GM18951 (cell line): ENCODE measurements around the gene MYO3B.
"Not testable (repeated sequence)": the region's sequence is repeated elsewhere in the genome, so short reads cannot be mapped to it uniquely, and the experiment has no call there.

Experiments used
- POLR2A ChIP-seq: IDR thresholded peaks from 4 replicates; pipeline ENCODE4 v1.6.1; 2011; ENCODE audit warnings: mild to moderate bottlenecking; ENCODE audit not compliant: insufficient read length, insufficient read depth; ENCODE audit errors: extremely low read depth
- in situ Hi-C: fragments of 300-500 bp; cut with MboI; formaldehyde crosslinking; loops from one replicate; pipeline ENCODE4 v1.12.0; 2022; ENCODE audit warnings: low sequenced_read_pairs, mixed read lengths, inconsistent platforms; ENCODE audit not compliant: unreplicated experiment

The MYO3B gene

DNA sequence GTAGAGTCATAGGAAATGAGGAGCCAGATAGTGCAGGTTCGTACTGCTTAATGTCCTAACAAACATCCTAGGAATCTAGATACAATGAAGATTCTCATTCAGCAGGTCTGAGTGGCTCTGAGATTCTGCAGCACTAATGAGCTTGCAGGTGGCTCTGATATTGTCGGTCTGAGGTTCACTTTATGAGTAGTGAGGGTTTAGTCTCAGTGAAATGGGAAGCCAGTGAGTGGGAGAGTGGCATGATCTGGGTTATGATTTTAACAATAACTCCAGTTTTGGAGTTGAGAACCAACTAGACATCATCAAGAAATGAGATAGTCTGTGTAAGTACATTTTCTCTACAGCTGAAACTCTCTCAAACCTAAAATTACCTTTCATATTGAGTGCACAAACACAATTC lies 370.4 kb downstream of the MYO3B start:
- in situ Hi-C loops: no loop called here
- TF ChIP-seq POLR2A: no peak

DNA sequence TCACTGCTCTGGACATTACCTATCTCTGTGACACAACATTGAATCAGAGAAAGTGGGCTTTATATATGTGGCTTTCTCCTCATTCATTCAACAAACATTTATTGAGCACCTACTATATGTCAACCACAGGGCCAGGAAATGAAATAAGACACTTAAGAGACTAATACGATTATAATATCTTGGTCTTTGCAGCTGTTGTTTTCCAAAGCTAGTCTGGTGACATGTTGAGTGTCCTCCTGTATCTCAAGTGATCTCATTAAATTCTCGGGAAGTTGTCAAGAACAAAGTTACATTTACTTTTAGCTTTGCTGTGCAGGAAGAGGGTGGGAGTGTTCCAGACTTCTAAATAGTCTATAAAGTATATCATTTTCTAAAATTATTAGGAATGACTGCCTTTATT lies 372.6 kb downstream of the MYO3B start:
- in situ Hi-C loops: no loop called here
- TF ChIP-seq POLR2A: no peak

DNA sequence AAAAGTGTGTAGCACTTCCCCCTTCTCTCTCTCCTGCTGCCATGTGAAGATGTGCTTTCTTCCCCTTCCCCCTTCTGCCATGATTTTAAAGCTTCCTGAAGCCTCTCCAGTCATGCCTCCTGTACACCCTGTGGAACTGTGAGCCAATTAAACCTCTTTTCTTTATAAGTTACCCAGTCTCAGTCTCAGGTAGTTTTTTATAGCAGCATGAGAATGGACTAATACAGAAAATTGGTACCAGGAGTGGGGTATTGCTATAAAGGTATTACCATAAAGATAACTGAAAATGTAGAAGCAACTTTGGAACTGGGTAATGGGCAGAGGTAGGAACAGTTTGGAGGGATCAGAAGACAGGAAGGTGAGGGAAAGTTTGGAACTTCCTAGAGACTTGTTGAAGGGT lies 374.0 kb downstream of the MYO3B start:
- in situ Hi-C loops: not testable (repeated sequence)

DNA sequence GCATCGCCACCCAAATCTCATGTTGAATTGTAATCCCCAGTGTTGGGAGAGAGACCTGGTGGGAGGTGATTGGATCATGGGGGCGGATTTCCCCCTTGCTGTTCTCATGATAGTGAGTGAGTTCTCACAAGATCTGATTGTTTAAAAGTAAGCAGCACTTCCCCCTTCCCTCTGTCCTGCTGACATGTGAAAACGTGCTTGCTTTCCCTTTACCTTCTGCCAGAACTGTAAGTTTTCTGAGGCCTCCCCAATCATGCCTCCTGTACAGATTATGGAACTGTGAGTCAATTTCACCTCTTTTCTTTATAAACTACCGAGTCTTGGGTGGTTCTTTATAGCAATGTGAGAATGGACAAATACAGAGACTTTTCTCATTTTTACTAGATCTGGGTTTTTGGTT lies 375.8 kb downstream of the MYO3B start:
- no peak for TF ChIP-seq POLR2A
- in situ Hi-C loops: no loop called here

DNA sequence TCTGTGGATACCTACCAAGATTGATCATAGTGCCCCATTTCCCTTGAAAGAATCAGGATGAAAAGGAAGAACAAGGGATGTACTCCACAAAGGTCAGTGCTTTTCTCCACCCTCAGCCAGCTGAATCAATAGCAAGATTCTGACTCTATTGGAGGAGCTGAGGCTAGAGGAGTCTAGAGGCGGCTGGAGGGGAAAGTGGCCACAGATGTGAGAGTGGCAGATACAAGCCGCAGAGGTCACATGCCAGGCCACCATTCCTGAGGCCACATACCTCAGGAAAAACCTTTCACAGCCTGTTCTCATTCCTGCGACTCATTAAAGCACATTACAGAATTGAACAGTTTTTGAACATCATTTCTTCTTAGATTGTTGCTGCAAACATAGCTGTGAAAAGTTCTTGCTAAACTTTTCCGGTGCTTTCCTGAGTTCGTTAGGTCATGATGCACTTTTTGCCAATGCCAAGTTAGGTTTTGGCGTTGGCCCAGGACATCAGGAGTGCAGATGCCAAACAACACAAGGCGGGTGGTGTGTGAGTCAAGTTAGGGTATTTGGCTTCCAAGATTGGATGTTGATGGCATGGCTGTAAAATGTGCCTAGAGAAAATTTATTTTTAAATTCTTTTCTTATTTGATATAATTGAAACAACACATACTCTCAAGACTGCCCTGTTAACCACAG lies 376.5 kb downstream of the MYO3B start:
- in situ Hi-C loops: no loop called here
- no peak for TF ChIP-seq POLR2A

DNA sequence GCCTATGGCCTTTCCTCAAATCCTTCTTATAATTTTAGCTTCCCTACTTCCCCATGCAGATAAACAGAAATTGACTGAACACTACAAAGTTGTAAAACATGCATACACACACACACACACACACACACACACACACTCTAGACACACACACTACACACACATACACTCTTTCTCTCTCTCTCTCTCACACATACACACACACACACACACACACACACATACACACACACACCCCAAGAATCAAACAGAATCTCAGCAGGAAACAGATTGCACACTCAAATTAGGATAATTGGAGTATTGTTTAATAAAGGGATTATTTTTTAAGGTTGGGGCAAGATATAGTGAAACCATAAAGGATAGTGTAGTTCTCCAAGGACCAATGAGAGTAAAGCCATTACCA lies 385.0 kb downstream of the MYO3B start:
- in situ Hi-C loops: no loop called here
- no peak for TF ChIP-seq POLR2A

DNA sequence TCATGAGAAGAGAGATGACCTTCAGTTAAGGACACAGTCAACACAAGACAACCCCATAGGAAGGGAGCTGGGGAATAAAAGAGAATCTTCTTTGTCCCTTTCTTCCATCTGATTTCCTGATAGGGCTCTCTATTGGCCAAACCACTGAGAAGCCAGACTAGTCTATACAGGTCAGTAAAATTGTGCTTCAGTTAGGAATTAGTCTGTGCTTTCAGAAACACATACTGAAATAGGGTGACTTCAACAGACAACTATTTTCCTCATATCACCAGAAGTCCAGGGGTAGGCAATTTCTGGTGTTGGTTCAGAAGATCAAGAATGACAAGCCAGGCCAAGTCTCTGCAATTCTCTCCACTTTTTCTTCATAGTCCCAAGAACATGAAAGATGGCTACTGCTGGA lies 385.5 kb downstream of the MYO3B start:
- in situ Hi-C loops: no loop called here
- no peak for TF ChIP-seq POLR2A

DNA sequence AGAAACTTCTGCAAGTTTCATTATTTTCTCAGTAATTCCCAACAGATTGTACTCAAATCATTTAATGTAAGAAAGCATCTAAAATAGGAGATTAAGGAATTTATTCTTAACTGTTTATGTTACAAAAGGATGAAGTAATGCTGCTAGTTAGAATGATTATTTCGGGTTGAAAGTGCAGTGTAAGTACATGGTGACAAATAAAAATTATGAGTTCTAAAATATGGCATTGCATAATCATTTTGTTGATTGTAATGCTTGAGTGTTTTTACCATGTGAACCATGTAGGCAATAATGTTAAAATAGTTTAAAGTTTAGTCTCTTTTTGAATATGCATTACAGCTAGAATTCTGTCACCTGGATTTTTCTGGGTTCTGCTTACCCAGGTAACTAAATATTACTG lies 388.2 kb downstream of the MYO3B start:
- TF ChIP-seq POLR2A: no peak
- in situ Hi-C loops: no loop called here

DNA sequence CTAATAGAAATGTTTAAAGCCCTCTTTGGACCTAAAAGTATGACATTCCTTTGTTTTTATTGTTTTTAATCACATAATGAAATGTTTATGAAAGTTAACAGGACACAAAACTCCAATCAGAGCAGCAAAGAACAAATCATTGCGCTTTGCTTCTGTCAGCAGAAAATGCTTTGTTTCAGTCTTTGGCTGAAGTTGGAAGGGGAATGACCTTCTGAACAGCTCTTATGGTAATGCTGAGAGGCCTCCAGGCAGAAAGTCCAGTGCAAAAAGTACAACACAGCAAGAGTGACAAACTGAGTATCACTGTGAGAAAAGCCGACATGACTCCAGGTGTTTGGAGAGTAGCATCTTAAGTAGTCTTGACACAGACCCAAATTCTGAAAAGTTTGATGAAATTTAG lies 389.5 kb downstream of the MYO3B start:
- in situ Hi-C loops: no loop called here
- TF ChIP-seq POLR2A: no peak

DNA sequence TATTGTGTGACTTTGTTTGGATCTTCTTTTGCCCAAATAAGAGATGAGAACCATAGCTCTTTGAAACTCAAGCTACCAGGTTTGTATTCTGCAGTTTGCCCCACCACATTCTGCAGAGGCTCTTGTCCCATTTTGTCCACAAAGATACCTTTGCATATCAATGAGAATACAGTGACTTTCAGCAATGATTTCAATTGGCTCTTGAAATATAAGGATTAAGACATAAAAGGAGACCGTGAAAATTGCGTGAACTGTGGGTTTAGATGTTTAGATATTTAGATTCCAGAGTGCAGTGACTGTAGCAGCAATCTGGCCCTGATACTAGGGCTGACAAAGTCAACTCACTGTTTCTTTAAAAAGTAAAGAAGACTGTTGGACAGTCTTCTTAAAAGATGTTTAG lies 390.6 kb downstream of the MYO3B start:
- no peak for TF ChIP-seq POLR2A
- in situ Hi-C loops: no loop called here

DNA sequence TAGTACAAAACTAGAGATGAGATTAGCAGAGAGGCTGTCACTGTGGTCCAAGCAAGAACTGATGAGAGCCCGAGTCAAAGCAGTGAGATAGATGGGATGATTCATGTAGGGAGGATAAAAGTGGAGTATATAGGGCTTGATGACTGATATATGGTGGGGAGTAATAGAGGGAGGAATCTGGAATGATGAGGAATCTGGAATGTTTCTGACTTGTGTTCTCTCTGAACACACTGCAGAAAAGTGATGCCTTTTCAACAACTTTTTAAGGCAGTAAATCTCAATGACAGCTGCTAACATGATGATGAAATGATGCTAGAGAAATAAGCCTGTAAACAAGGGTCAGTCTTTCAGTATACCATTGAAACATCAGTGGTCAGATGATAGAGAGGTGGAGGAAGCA lies 393.7 kb downstream of the MYO3B start:
- no peak for TF ChIP-seq POLR2A
- in situ Hi-C loops: no loop called here

DNA sequence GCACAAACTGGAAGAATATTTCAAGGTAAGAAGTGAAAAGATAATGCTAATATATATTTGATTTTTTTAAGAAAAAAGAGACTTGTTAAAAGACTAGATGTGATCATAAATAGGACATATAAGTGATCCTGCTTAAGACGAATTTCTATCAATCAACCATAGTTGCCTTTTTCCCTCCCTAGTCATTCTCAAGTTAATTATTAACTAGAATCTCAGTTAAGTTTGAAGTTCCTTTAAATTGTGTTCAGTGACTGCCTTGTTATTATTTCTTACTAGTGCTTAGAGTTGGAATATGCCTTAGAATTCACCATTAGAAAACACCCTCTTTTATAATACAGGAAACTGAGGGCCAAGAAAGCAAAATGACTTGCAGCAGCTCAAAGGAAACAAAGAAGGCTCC lies 395.7 kb downstream of the MYO3B start:
- in situ Hi-C loops: no loop called here
- TF ChIP-seq POLR2A: no peak

DNA sequence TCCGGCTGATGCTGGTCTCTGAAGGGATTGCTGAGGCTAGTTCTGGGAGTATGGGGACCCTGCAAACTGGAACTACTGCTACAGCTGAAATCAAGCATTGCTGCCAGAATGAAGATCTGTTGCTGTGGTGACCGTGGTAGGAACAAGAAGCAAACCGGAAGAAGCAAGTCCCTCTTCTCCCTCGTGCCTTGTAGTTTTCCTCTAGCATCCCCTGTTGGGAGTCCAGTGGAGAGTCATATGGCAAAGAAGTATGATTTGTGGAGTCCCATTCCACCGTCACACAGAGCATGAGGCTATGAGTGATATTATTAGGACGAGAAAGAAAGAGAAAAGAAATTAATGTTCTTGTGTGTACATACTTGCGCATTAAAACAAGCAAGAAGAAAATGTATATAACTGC lies 398.3 kb downstream of the MYO3B start:
- in situ Hi-C loops: no loop called here
- no peak for TF ChIP-seq POLR2A

DNA sequence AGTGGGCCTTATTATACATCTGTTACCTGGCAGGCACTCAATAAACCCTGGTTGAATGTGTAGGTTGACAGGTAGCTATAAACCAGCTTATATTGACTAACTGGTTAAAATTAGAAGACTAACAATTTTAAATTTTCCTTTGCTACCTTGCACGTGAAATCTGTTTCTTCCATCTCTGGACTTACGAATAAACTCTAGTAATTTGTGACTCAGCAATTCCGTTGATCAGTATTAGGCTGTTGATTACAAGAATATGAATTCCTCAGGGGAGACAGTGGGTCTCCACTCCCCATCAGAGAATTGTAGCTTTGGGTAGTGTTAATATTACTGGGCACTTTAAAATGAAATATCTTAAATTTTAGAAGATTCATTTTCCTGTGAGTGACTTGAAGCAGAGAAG lies 399.4 kb downstream of the MYO3B start:
- in situ Hi-C loops: no loop called here
- TF ChIP-seq POLR2A: no peak

DNA sequence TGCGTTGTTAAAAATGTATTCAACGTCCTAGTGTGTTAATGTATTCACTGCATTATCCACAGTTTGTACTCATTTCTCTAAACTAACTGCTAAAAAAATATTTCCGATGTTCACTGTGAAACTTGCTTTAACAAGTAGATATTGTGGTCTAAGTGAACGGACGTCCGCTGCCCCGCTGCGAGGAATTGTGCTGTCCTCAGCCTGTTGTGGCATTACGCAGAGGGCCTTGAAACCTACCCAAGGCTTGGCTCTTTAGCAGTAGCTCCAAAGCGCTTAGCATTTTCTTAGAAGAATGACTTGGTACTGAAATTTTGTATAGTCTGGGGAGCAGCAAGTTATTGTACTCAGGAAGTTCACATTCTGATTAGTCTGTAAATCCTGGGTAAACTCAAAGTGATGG lies 400.7 kb downstream of the MYO3B start:
- in situ Hi-C loops: no loop called here

More for the DNA sequence above, 400.7 kb downstream of the MYO3B start:
- TF ChIP-seq POLR2A: no peak
